NT2/D1 (cell line): Measurements from ENCODE around the gene ARL16.

ENCODE experiments used
- SUZ12 ChIP-seq: IDR thresholded peaks from 2 replicates; pipeline ENCODE4 v1.6.1; 2011; ENCODE audit not compliant: insufficient read length, insufficient read depth; ENCODE audit errors: extremely low read depth
- YY1 ChIP-seq: IDR thresholded peaks from 2 replicates; pipeline ENCODE4 v1.6.1; 2011; ENCODE audit not compliant: insufficient read length, insufficient read depth
- ZNF274 ChIP-seq: IDR thresholded peaks from 2 replicates; pipeline ENCODE4 v1.6.1; 2011; ENCODE audit warnings: mild to moderate bottlenecking, low read depth, low read length

DNA sequence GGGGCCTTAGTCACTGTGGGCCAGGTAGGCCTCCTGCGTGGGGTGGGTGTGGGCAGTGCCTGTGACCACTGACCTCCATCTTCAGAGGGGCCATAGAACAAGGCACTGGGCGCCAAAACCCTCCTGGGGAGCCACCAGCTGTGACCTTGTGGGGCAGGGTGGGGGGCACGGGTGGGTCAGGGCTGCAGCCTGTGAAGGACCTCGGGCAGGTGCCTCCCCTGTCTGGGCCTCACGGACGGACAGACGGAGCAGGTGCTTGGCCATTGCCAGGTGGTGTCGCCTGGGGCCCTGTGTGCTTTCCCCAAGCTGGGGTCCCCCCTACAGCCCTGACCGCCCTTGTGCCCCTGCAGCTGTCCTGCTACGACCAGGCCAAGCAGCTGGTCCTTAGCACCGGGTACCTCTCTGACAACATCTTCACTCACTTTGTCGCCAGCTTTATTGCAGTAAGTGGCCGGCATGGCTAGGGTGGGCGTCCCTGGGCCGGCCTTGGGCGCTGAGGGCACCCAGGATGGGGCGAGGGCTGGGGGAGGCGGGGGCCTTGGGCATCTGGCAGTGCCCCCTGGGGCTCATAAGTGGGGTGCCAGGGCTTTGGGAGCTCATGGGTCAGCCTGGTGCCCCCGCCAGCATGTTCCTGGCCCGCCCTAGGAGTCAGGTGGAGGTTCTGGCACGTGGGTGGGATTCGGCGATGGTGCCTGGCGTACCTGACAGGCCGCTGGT is 33.6 kb upstream of the ARL16 start:
- TF ChIP-seq YY1 (no peak), ZNF274 (no peak), SUZ12 (no peak)
